Esophagus muscularis mucosa (tissue), 4 donors: ENCODE data around the gene ATP11A. TPM values are rescaled to one million over a fixed set of nuclear protein-coding genes. Genes with fewer than 3 reads are reported as not detected.

Experiments used
- DNase-seq: peaks from one replicate; pipeline ENCODE4 v3.0.0-alpha.2; 2017; ENCODE audit errors: extremely low spot score
- H3K27ac ChIP-seq, 4 donors: fragments of 200-600 bp; sonication (generic); replicated peaks in 1 of 4; 1 replicate in 3 of 4; 2 replicates in 1 of 4; pipeline ENCODE4 v1.5.1; 2016 to 2019; ENCODE audit warnings: mild to moderate bottlenecking in 1 of 4
- H3K27me3 ChIP-seq, 4 donors: fragments of 200-600 bp; sonication (generic); one replicate each; pipeline versions ENCODE4 v1.5.1 to v1.6.0; 2016 to 2019
- H3K36me3 ChIP-seq, 4 donors: fragments of 200-600 bp; sonication (generic); one replicate each; pipeline ENCODE4 v1.5.1; 2016 to 2019
- H3K4me1 ChIP-seq, 4 donors: fragments of 200-600 bp; sonication (generic); one replicate each; pipeline ENCODE4 v1.5.1; 2016 to 2019
- H3K4me3 ChIP-seq, 4 donors: fragments of 200-600 bp; sonication (generic); 1 replicate in 2 of 4; 2 replicates in 2 of 4; pipeline ENCODE4 v1.5.1; 2016 to 2019; ENCODE audit warnings: mild to moderate bottlenecking in 4 of 4, moderate library complexity in 1 of 4
- H3K9me3 ChIP-seq, 4 donors: fragments of 200-600 bp; sonication (generic); 1 replicate in 3 of 4; 2 replicates in 1 of 4; pipeline ENCODE4 v1.5.1; 2016 to 2019
- CTCF ChIP-seq, 3 experiments: fragments of 200-600 bp in 2 of 3; fragments of 450-650 bp in 1 of 3; sonication (generic) in 2 of 3; IDR thresholded peaks; one replicate each; pipeline ENCODE4 v1.5.1; 2017 to 2019; ENCODE audit warnings: antibody characterized with exemption in 3 of 3, mild to moderate bottlenecking in 2 of 3, moderate library complexity in 1 of 3
- EP300 ChIP-seq: sonication (generic); formaldehyde crosslinking; IDR thresholded peaks from one replicate; pipeline ENCODE4 v1.6.1; 2017; ENCODE audit warnings: antibody characterized with exemption
- POLR2A ChIP-seq: fragments of 450-650 bp; IDR thresholded peaks from one replicate; pipeline ENCODE4 v1.6.1; 2017; ENCODE audit warnings: antibody characterized with exemption, moderate library complexity, mild to moderate bottlenecking, low read depth
- POLR2AphosphoS5 ChIP-seq, 2 donors: sonication (generic); formaldehyde crosslinking; IDR thresholded peaks; one replicate each; pipeline ENCODE4 v1.6.1; 2017; ENCODE audit warnings: antibody characterized with exemption in 2 of 2
- WGBS: methylation state at CpG from one replicate; pipeline ENCODE4 v1.1.5; 2018; 5-methylcytosine and 5-hydroxymethylcytosine counted together
- intact Hi-C: fragments of 100-400 bp; cut with DNase I; formaldehyde crosslinking; loops from one replicate; pipeline ENCODE4 v1.15.1; 2023
- total RNA-seq, 4 donors: library from RNA; depleted of rRNA; stranded (reverse); fragments of >200 nt; gene quantifications; one replicate each; pipeline versions ENCODE4 v1.1.0 to v1.2.1, GENCODE V29; 2016

The ATP11A gene
- total RNA-seq, 4 donors from 2014 or later, result 11.2 to 27.8 (median 14.3) TPM

GRCh38 chr13:112793545-112794445 lies 104.0 kb downstream of the ATP11A start:
- H3K27ac ChIP-seq, result no peak overlapping the region
- WGBS, result 97% methylated on average over 11 of the region's 26 CpGs
- no peaks in the 10 kb centered on the region for H3K27me3 ChIP-seq
- intact Hi-C loops, result no loop called here
- DNase-seq, result no peak
- no peaks in the 10 kb centered on the region for H3K4me1 ChIP-seq
- no peak overlapping the region for H3K4me3 ChIP-seq
- peaks cover 0 to 21% (median 7%) of the 10 kb centered on the region in 4 donors for H3K36me3 ChIP-seq
- TF ChIP-seq EP300 (no peak), CTCF (IDR thresholded peaks at IDR 0.05) (no peak), POLR2AphosphoS5 (IDR thresholded peaks at IDR 0.05) (no peak), POLR2A (no peak)
- H3K9me3 ChIP-seq, result no peaks in the 10 kb centered on the region

- no peaks in the 10 kb centered on the region for H3K27me3 ChIP-seq
- no peak for TF ChIP-seq POLR2A
- no peak for TF ChIP-seq CTCF (IDR thresholded peaks at IDR 0.05)
- TF ChIP-seq POLR2AphosphoS5 (IDR thresholded peaks at IDR 0.05), result no peak
- no peak for TF ChIP-seq EP300
- H3K27ac ChIP-seq, result no peak overlapping the region
- intact Hi-C loops, result no loop called here
- WGBS, result 78% methylated on average over 4 of the region's 4 CpGs
- peaks cover 0 to 12% (median 3%) of the 10 kb centered on the region in 4 donors for H3K36me3 ChIP-seq
- H3K4me1 ChIP-seq, result no peaks in the 10 kb centered on the region
- no peaks in the 10 kb centered on the region for H3K9me3 ChIP-seq
- no peak overlapping the region for H3K4me3 ChIP-seq
- DNase-seq, result no peak
Observed at GRCh38 chr13:112795277-112795676, 105.4 kb downstream of the ATP11A start.

GRCh38 chr13:112796190-112796915 lies 106.5 kb downstream of the ATP11A start:
- Histone ChIP-seq H3K4me3 (no peak overlapping the region), H3K36me3 (peaks cover 0 to 7% (median 3%) of the 10 kb centered on the region in 4 donors), H3K27me3 (no peaks in the 10 kb centered on the region), H3K27ac (no peak overlapping the region), H3K9me3 (no peaks in the 10 kb centered on the region), H3K4me1 (no peaks in the 10 kb centered on the region)
- DNase-seq, result no peak
- no peak for TF ChIP-seq EP300
- TF ChIP-seq POLR2AphosphoS5 (IDR thresholded peaks at IDR 0.05), result no peak
- no peak for TF ChIP-seq CTCF (IDR thresholded peaks at IDR 0.05)
- no peak for TF ChIP-seq POLR2A
- intact Hi-C loops, result no loop called here
- 95% methylated on average over 9 of the region's 9 CpGs for WGBS

GRCh38 chr13:112799394-112799793 lies 109.6 kb downstream of the ATP11A start:
- no peaks in the 10 kb centered on the region for H3K27me3 ChIP-seq
- no peak for DNase-seq
- no peak for TF ChIP-seq POLR2AphosphoS5 (IDR thresholded peaks at IDR 0.05)
- no peak for TF ChIP-seq CTCF (IDR thresholded peaks at IDR 0.05)
- no peak for TF ChIP-seq EP300
- TF ChIP-seq POLR2A, result no peak
- no peak overlapping the region for H3K4me3 ChIP-seq
- H3K27ac ChIP-seq, result no peak overlapping the region
- WGBS, result 100% methylated on average over 1 of the region's 1 CpG
- H3K9me3 ChIP-seq, result no peaks in the 10 kb centered on the region
- intact Hi-C loops, result no loop called here
- no peaks in the 10 kb centered on the region for H3K4me1 ChIP-seq
- H3K36me3 ChIP-seq, result no peaks in the 10 kb centered on the region
